GM23338 (cell line): ENCODE measurements around the gene FHAD1. TPM values are rescaled to one million over a fixed set of nuclear protein-coding genes. Genes with fewer than 3 reads are reported as not detected.

Experiments
- ATAC-seq: fragments of 200-7000 bp; cut with Tn5 transposase; 3 replicates; pipeline ENCODE4 v1.9.1; 2020
- DNase-seq: peaks from one replicate; pipeline ENCODE4 v3.0.0-alpha.2; 2015; ENCODE audit warnings: low spot score
- H2AFZ ChIP-seq: fragments of 200-600 bp; sonication (generic); 2 replicates; pipeline ENCODE4 v1.8.0; 2016; ENCODE audit warnings: antibody characterized with exemption, mild to moderate bottlenecking, moderate library complexity
- H3F3A ChIP-seq: fragments of 200-600 bp; sonication (generic); replicated peaks from 2 replicates; pipeline ENCODE4 v1.8.0; 2017; ENCODE audit warnings: antibody characterized with exemption, mixed run types, low read depth
- H3K27ac ChIP-seq: fragments of 200-600 bp; sonication (generic); 2 replicates; pipeline ENCODE4 v1.6.1; 2016; ENCODE audit warnings: low read depth
- H3K27me3 ChIP-seq: fragments of 200-600 bp; sonication (generic); 2 replicates; pipeline ENCODE4 v1.8.0; 2016; ENCODE audit warnings: mild to moderate bottlenecking, mixed run types, moderate library complexity; ENCODE audit not compliant: insufficient read depth
- H3K36me3 ChIP-seq: fragments of 200-600 bp; sonication (generic); 2 replicates; pipeline ENCODE4 v1.8.0; 2016; ENCODE audit warnings: mild to moderate bottlenecking; ENCODE audit not compliant: insufficient read depth
- H3K4me1 ChIP-seq: fragments of 200-600 bp; sonication (generic); 2 replicates; pipeline ENCODE4 v1.8.0; 2016; ENCODE audit warnings: mild to moderate bottlenecking, moderate library complexity; ENCODE audit not compliant: insufficient read depth
- H3K4me2 ChIP-seq: fragments of 200-600 bp; sonication (generic); 2 replicates; pipeline ENCODE4 v1.7.1; 2017; ENCODE audit warnings: mixed run types
- H3K4me3 ChIP-seq: fragments of 200-600 bp; sonication (generic); 2 replicates; pipeline ENCODE4 v1.6.1; 2016; ENCODE audit warnings: mixed run types
- H3K79me2 ChIP-seq: fragments of 200-600 bp; sonication (generic); replicated peaks from 2 replicates; pipeline ENCODE4 v1.8.0; 2017; ENCODE audit warnings: mild to moderate bottlenecking; ENCODE audit not compliant: insufficient read depth
- H3K9me2 ChIP-seq: fragments of 200-600 bp; sonication (generic); 2 replicates; pipeline ENCODE4 v1.8.0; 2017; ENCODE audit not compliant: insufficient read depth
- H4K20me1 ChIP-seq: fragments of 200-600 bp; sonication (generic); replicated peaks from 2 replicates; pipeline ENCODE4 v1.8.0; 2017; ENCODE audit warnings: mild to moderate bottlenecking; ENCODE audit not compliant: insufficient read depth
- H3K27ac Mint-ChIP-seq: 2 replicates; pipeline ENCODE4 v1.8.0; 2020; ENCODE audit warnings: inconsistent platforms, mild to moderate bottlenecking, moderate library complexity, mixed read lengths
- H3K27me3 Mint-ChIP-seq: 3 replicates; pipeline ENCODE4 v1.8.0; 2022; ENCODE audit warnings: low read depth, mild to moderate bottlenecking, moderate library complexity, mixed read lengths, inconsistent platforms; ENCODE audit not compliant: insufficient read depth, poor library complexity
- H3K36me3 Mint-ChIP-seq: 3 replicates; pipeline ENCODE4 v1.8.0; 2021; ENCODE audit warnings: low read depth, mild to moderate bottlenecking, inconsistent platforms, moderate library complexity, mixed read lengths
- H3K4me1 Mint-ChIP-seq: 3 replicates; pipeline ENCODE4 v1.8.0; 2020; ENCODE audit warnings: mild to moderate bottlenecking, inconsistent platforms, mixed read lengths
- H3K4me3 Mint-ChIP-seq: 3 replicates; pipeline ENCODE4 v1.8.0; 2021; ENCODE audit warnings: moderate library complexity, mild to moderate bottlenecking, inconsistent platforms, mixed read lengths
- H3K9me3 Mint-ChIP-seq: 3 replicates; pipeline ENCODE4 v1.8.0; 2020; ENCODE audit warnings: moderate library complexity, mild to moderate bottlenecking, inconsistent platforms, mixed read lengths
- CTCF ChIP-seq, 2 experiments: fragments of 200-600 bp in 1 of 2; sonication (generic) in 1 of 2; conservative IDR thresholded peaks; 2 replicates each; pipeline versions ENCODE4 v1.5.1 to v1.6.1; 2016 to 2017; ENCODE audit warnings: antibody characterized with exemption in 2 of 2, low read depth in 2 of 2, mild to moderate bottlenecking in 2 of 2, moderate library complexity in 1 of 2
- JUNB ChIP-seq: IDR thresholded peaks from one replicate; pipeline ENCODE4 v1.6.1; 2016; ENCODE audit warnings: antibody characterized with exemption; ENCODE audit not compliant: unreplicated experiment
- STAT1 ChIP-seq: IDR thresholded peaks from one replicate; pipeline ENCODE4 v1.6.1; 2016; ENCODE audit warnings: antibody characterized with exemption; ENCODE audit not compliant: unreplicated experiment
- ZNF114 ChIP-seq: fragments of 250-450 bp; sonication (Bioruptor Pico); IDR thresholded peaks from 2 replicates; pipeline ENCODE4 v1.5.0; 2020; ENCODE audit warnings: mild to moderate bottlenecking, moderate library complexity
- ZNF331 ChIP-seq: fragments of 250-450 bp; sonication (Bioruptor Pico); IDR thresholded peaks from 2 replicates; pipeline ENCODE4 v1.5.0; 2020; ENCODE audit warnings: low read depth, mild to moderate bottlenecking, moderate library complexity
- ZNF462 ChIP-seq: fragments of 250-450 bp; sonication (Bioruptor Pico); IDR thresholded peaks from 2 replicates; pipeline ENCODE4 v1.5.0; 2020; ENCODE audit warnings: mild to moderate bottlenecking, moderate library complexity
- polyA plus RNA-seq: library from polyadenylated mRNA; unstranded; fragments of >200 nt; fragmentation: Nextera tagmentation; extraction: Ambion mirVana; gene quantifications from 2 replicates; pipeline ENCODE4 v1.2.1, GENCODE V29; 2016
- total RNA-seq: library from RNA; depleted of rRNA; stranded (reverse); fragments of >200 nt; shearing (Covaris generic); gene quantifications from 2 replicates; pipeline ENCODE4 v1.2.3, GENCODE V29; 2014

Gene FHAD1
- total and polyA plus RNA-seq, 2 experiments from 2014 or later, result 1.8 to 3.3 TPM

GRCh38 chr1:15353839-15354579 lies 107.0 kb downstream of the FHAD1 start:
- H3K27ac ChIP-seq, result no peak overlapping the region
- Mint-ChIP-seq H3K27ac (no peak overlapping the region), H3K9me3 (no peaks in the 10 kb centered on the region), H3K4me1 (0 out of 3 replicates have a peak, but pooled peaks cover 4% of the 10 kb centered on the region), H3K36me3 (no peaks in the 10 kb centered on the region), H3K27me3 (peaks cover 8% of the 10 kb centered on the region), H3K4me3 (no peak overlapping the region)
- no peak overlapping the region for H2AFZ ChIP-seq
- no peak for DNase-seq
- H3K36me3 ChIP-seq, result no peaks in the 10 kb centered on the region
- no peaks in the 10 kb centered on the region for H3K9me2 ChIP-seq
- H3K4me1 ChIP-seq, result no peaks in the 10 kb centered on the region
- no peak overlapping the region for H3K4me2 ChIP-seq
- TF ChIP-seq JUNB (no peak), ZNF462 (CRISPR knock-in tag) (no peak), ZNF331 (CRISPR knock-in tag) (no peak), ZNF114 (CRISPR knock-in tag) (no peak), STAT1 (no peak), CTCF (conservative IDR thresholded peaks at IDR 0.05; ENCODE audit: low read depth in 2 of 2) (no peak)
- H3K4me3 ChIP-seq, result no peak overlapping the region
- H3K79me2 ChIP-seq, result no peaks in the 10 kb centered on the region
- ATAC-seq, result no peak
- H4K20me1 ChIP-seq, result no peaks in the 10 kb centered on the region
- no peaks in the 10 kb centered on the region for H3F3A ChIP-seq
- H3K27me3 ChIP-seq, result no peaks in the 10 kb centered on the region
